RPMI7951 (cell line): Measurements from ENCODE around the gene SLCO1B1. TPM values are rescaled to one million over a fixed set of nuclear protein-coding genes. Genes with fewer than 3 reads are reported as not detected.
"Not testable (repeated sequence)": the region's sequence is repeated elsewhere in the genome, so short reads cannot be mapped to it uniquely, and the experiment has no call there.

ENCODE experiments used
- DNase-seq: peaks from one replicate; pipeline ENCODE4 v3.0.0-alpha.2; 2012; ENCODE audit warnings: low read depth
- total RNA-seq: library from RNA; depleted of rRNA; stranded (reverse); fragments of >200 nt; shearing (Covaris generic); gene quantifications from 2 replicates; pipeline ENCODE4 v1.2.3, GENCODE V29; 2014; rRNA removed

Gene SLCO1B1
- not detected in 2 replicates for total RNA-seq

DNA sequence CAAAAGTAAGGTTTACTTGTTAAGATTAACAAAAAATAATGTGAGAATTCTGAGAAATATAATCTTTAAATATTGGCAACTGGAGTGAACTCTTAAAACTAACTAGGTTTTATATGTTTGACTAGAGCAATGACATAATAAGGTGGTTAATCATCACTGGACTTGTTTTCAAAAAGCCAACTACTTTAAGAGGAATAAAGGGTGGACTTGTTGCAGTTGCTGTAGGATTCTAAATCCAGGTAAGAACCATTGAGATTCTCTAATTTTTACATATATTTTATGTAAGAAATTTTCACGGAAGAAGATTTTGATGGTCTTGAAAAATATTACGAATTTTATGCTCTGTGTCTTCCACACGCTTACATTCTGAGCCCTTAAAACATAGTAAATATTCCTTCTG, at the start of gene SLCO1B1:
SLCO1B1 (plus strand) TSS at position 197 of the 400 bp plus-strand sequence. CDS start 10,381 bp downstream, outside the sequence.
- DNase-seq = no peak

- not testable (repeated sequence) for DNase-seq
Observed at GRCh38 chr12:21084753-21085152, 46.2 kb upstream of the SLCO1B1 start.

DNA sequence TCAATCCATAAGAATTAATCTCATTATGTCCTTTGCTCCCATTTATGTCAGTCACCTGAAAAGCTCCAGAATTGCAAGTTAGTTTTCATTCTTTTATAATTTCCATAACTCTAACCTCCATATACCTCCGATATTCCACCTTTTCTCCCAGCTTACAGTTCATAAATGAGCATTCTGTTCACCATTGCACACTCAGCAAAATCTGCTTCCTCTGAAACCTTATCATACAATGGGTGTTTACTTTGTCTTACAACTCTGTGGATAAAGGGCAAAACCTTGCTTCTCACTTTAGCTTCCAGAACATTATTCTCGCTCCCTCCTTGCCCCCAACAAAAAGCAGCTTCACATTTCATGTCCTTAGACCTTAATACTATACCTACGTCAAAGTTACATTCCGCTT, 19.3 kb upstream of the SLCO1B1 start:
- DNase-seq = no peak

DNA sequence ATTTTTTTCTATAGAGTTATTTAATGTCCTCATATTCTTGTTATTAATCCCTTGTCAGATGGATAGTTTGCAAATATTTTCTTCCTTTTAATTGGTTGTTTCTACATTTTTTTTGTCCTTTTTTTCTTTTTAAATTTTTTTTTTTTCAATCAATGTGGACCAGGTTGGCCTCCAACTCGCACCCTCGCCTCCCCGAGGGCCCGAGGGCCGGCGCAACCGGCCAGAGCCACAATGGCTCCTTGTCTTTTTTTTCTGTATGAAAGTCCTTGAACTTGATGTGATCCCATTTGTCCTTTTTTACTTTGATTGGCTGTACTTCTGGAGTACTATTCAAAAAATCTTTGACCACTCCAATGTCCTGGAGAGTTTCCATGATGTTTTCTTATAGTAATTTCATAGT, 17.7 kb upstream of the SLCO1B1 start:
- no peak for DNase-seq

DNA sequence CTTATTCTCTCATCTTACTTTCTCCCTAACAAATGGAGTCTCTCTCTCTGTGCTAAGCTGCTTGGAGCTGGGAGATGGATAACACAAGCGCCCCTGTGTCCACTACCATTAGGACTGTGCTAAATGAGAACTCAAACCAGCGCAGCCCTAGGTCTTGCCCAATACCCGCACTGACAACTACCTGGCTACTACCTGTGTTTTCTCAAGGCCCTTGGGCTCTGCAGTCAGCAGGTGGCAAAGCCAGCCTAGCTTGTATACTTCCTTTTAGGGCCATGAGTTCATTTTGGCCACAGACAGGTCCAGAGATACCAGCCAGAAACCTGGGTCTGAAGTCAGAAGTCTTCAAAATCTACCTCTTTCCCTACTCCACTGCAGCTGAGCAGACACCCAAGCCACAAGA, 13.0 kb upstream of the SLCO1B1 start:
- no peak for DNase-seq

- no peak for DNase-seq
Observed at GRCh38 chr12:21118760-21119159, 12.2 kb upstream of the SLCO1B1 start.

DNA sequence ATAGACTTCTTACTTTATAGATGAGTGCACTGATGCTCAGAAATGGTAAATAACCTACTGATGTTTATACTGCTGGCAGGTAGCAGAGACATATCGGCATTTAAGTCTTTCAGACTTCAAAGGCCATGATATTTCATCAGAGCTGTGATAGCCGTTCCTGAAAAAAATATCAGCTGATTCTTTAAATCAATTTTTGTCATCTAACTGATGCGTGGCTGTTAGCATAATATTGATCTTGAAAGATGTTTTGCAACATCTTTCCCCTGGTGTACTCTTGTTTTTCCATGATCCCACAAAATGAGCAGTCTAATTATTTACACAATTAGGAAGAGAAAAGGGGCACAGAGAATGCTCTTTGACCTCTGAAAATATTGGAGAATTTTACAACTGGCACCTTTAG, 1.6 kb upstream of the SLCO1B1 start:
- DNase-seq = no peak

DNA sequence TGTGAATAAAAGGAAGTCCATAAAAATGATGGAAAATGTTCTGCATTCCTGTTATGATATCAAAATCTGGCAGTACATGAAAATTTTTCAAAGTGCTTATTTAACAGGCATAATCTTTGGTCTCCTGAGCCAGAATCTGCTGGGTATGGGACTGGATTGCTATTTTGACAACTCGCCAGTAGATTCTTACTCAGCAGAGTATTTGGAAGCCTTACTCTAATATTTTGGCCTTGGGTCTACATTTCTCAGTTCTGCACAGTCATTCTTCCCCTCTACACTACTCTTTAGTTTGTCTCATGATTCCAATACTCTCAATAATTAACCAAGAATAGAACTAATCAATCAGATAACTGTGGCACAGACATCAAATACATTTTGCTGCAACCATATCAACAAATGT, 1.1 kb upstream of the SLCO1B1 start:
- no peak for DNase-seq

DNA sequence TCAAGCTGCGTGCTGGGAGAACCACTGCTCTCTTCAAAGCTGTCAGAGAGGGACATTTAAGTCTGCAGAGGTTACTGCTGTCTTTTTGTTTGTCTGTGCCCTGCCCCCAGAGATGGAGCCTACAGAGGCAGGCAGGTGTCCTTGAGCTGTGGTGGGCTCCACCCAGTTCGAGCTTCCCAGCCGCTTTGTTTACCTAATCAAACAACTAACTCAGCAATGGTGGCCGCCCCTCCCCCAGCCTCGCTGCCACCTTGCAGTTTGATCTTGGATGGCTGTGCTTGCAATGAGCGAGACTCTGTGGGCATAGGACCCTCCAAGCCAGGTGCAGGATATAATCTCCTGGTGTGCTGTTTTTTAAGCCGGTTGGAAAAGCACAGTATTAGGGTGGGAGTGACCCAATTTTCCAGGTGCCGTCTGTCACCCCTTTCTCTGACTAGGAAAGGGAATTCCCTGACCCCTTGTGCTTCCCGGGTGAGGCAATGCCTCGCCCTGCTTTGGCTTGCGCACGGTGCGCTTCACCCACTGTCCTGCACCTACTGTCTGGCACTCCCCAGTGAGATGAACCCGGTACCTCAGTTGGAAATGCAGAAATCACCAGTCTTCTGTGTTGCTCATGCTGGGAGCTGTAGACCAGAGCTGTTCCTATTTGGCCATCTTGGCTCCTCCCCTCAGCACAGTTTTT, 6.5 kb downstream of the SLCO1B1 start:
- not testable (repeated sequence) for DNase-seq

DNA sequence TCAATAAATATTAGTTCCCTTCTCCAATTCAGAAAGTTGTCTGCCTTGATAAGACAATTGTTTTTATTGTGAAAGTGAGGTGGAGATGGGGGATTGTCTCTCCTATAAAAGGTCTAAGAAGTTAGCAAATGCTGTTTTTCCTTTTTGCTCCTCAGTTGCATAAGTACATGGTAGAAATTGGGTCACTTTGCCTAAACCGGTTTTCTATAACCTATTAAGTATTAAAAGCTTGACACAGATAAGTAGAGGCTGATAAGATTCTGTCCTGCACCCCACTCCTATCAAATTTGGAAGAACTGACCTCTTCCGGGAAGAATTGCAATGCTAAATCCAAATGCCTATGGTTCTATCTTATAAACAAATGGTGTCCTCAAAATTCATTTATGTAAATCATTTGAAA, 7.0 kb downstream of the SLCO1B1 start:
- no peak for DNase-seq

- DNase-seq = no peak
Observed at GRCh38 chr12:21144309-21144708, 13.3 kb downstream of the SLCO1B1 start.

DNA sequence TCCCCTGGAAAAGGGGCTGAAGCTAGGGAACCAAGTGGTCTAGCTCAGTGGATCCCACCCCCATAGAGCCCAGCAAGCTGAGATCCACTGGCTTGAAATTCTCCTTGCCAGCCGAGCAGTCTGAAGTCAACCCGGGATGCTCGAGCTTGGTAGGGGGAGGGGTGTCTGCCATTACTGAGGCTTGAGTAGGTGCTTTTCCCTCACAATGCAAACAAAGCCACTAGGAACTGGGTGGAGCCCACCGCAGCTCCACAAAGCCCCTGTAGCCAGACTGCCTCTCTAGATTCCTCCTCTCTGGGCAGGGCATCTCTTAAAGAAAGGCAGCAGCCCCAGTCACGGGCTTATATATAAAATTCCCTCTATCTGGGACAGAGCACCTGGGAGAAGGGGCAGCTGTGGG, 18.9 kb downstream of the SLCO1B1 start:
- not testable (repeated sequence) for DNase-seq

DNA sequence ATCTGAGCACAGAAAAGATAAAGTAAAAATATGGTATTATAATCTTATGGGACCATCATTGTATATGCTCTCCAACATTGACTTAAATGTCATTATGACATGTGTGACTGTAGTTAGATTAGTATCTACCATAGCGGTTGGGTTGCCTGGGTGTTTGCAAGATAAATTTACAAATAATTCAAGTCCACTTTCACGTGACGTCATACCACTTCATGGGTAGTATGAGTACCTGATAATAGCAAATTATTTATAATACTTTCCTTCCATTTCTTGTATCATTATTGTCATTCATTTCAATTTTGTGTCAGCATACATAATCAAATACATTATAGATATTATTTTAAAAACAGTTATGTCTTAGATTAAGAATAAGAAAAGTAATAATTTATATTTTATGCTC, 20.2 kb downstream of the SLCO1B1 start:
- no peak for DNase-seq

DNA sequence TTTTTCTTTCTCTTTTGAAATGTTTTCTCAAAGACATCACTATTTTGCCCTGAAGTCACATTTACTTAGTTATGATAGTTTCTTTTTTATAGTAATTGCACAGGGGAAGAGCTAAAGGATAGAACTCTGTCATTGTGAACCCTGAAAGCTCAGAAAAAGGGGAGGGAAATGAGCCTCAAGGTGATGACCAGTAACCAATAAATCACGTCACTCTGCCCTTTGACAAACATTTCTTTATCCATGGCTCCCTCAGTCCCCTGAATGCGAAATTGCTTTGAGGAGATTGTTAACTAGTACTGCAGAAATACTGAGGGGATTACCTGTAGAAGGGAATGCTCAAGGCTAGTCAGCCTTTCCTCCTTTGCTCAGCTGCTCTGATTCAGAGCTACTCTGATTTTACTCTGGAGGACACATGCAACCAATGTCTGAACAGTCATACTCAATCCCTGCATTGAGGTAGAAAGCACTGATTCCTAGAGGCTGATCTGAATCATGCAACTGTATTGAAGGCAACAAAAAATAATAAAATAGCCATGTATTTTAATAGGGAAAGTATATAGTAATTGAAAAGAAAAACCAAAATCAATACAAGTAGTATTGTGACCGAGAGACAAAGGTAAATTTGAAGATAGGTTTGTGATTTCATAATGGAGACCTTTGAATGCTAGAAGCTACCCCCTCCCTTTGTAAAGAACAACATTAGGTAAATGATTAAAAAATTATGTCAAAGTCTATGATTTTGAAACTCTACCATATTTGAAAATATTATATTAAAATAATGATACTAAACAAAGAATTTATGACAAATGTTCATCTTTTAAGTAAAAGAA, 24.7 kb downstream of the SLCO1B1 start:
- no peak for DNase-seq

DNA sequence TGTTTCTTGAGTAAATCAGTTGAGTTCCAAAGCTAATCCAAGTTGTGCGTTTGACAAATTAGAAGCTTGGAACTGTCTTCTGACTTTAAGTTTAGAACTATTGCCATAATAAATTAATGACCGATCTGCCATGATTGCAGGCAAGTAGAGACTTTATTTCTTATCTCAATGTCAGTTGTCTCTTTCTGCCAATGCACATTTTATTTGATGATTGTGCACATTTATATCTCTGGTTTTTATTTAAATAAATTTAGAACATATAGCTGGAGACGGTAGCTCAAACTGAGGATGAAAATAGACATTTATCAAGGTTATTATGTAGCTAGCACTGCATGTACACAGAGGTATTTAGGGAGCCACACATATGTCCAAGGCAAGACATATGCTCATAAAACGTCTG, 34.1 kb downstream of the SLCO1B1 start:
- DNase-seq = no peak

- DNase-seq = peak; percentile 7
Observed at GRCh38 chr12:21169878-21170472, 39.0 kb downstream of the SLCO1B1 start.

- DNase-seq = no peak
Observed at GRCh38 chr12:21172079-21172478, 41.1 kb downstream of the SLCO1B1 start.

GRCh38 chr12:21183721-21184275, 52.8 kb downstream of the SLCO1B1 start:
- DNase-seq = no peak

GRCh38 chr12:21190016-21190415, 59.0 kb downstream of the SLCO1B1 start:
- no peak for DNase-seq

DNA sequence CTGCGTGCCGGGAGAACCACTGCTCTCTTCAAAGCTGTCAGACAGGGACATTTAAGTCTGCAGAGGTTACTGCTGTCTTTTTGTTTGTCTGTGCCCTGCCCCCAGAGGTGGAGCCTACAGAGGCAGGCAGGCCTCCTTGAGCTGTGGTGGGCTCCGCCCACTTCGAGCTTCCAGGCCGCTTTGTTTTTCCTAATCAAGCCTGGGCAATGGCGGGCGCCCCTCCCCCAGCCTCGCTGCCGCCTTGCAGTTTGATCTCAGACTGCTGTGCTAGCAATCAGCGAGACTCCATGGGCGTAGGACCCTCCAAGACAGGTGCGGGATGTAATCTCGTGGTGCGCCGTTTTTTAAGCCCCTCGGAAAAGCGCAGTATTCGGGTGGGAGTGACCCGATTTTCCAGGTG, 83.4 kb downstream of the SLCO1B1 start:
- not testable (repeated sequence) for DNase-seq

DNA sequence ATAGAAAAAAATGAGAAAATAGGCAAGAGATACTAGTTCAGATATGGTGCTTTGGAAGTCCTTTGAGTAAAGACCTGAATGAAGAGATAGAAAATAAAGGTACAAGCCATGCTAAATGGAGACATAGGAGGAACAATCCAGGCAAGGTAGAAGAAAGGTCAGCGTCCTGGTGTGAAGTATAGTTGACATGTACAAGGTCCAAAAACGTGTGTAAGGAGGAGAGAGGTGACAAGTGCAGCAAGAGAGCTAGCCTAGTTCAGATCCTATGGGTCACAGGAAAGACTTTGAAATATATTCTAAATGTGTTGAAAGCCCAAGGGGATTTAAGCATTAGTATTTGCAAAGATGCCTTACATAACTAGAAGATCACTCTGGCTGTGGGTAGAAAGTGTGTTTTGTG, 88.2 kb downstream of the SLCO1B1 start:
- DNase-seq = no peak

DNA sequence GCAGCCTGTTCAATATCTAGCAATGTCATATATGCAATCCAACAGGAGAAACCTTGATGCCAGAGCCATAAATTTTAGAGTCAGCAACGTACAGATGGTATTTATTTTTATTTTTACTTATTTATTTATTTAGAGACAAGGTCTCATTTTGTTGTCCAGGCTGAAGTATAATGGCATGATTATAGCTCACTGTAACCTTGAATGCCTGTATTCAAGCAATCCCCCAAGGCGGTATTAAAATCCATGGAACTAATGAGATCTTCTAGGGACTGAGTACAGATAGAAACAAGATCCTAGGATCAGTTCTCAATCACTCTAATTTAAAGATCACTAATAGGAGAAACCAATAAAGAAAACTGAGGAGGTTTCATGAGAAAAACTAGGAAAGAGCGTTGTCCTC, 89.3 kb downstream of the SLCO1B1 start:
- DNase-seq = no peak
